Activated T-cell treated with anti-CD3 and anti-CD28 coated beads, Interleukin-2, amount 50 U/mL, for 1 hour (primary cell): ENCODE results near the gene STRIP2.

ENCODE experiments used
- DNase-seq: peaks from one replicate; pipeline ENCODE4 v3.0.0-alpha.2; 2020

STRIP2 gene

GRCh38 chr7:129536323-129536722, 102.1 kb downstream of the STRIP2 start:
- no peak for DNase-seq
